Liver (tissue), 9 donors: ENCODE data around the gene FAM120B. TPM values are rescaled to one million over a fixed set of nuclear protein-coding genes. Genes with fewer than 3 reads are reported as not detected.

Experiments used
- DNase-seq: peaks from one replicate; pipeline ENCODE4 v3.0.0-alpha.2; 2017; ENCODE audit warnings: low spot score
- H3K27ac ChIP-seq, 2 donors: one replicate each; pipeline ENCODE4 v1.7.0; 2013; ENCODE audit warnings: inconsistent platforms in 2 of 2, low read length in 2 of 2, control low read depth in 1 of 2, low read depth in 1 of 2, mild to moderate bottlenecking in 1 of 2
- H3K27me3 ChIP-seq, 4 donors: one replicate each; pipeline versions ENCODE4 v1.6.1 to v1.7.0; 2013; ENCODE audit warnings: low read length in 3 of 4, inconsistent platforms in 1 of 4, mild to moderate bottlenecking in 1 of 4, moderate library complexity in 1 of 4; ENCODE audit not compliant: control insufficient read depth in 4 of 4, insufficient read depth in 4 of 4
- H3K36me3 ChIP-seq, 4 donors: one replicate each; pipeline versions ENCODE4 v1.6.1 to v1.7.0; 2013; ENCODE audit warnings: low read length in 3 of 4, mild to moderate bottlenecking in 3 of 4, low read depth in 1 of 4, moderate library complexity in 1 of 4; ENCODE audit not compliant: control insufficient read depth in 4 of 4, insufficient read depth in 3 of 4
- H3K4me1 ChIP-seq, 4 donors: one replicate each; pipeline versions ENCODE4 v1.6.1 to v1.7.0; 2013; ENCODE audit warnings: low read length in 3 of 4, mild to moderate bottlenecking in 3 of 4, moderate library complexity in 1 of 4; ENCODE audit not compliant: control insufficient read depth in 4 of 4, insufficient read depth in 4 of 4
- H3K4me3 ChIP-seq, 3 donors: one replicate each; pipeline versions ENCODE4 v1.6.1 to v1.7.0; 2013; ENCODE audit warnings: low read length in 3 of 3, control low read depth in 1 of 3, low read depth in 1 of 3, mild to moderate bottlenecking in 1 of 3
- H3K9ac ChIP-seq, 2 donors: one replicate each; pipeline ENCODE4 v1.7.0; 2013; ENCODE audit warnings: low read length in 2 of 2, mild to moderate bottlenecking in 2 of 2, moderate library complexity in 2 of 2, control low read depth in 1 of 2, low read depth in 1 of 2
- H3K9me3 ChIP-seq, 4 donors: one replicate each; pipeline versions ENCODE4 v1.6.1 to v1.7.0; 2013; ENCODE audit warnings: low read length in 3 of 4; ENCODE audit not compliant: control insufficient read depth in 4 of 4
- EGR1 ChIP-seq, 2 donors: IDR thresholded peaks; 2 replicates each; pipeline ENCODE4 v1.6.1; 2016 to 2018; ENCODE audit warnings: antibody characterized with exemption in 2 of 2, low read depth in 2 of 2
- FOXA1 ChIP-seq: IDR thresholded peaks from 2 replicates; pipeline ENCODE4 v1.6.1; 2016; ENCODE audit warnings: antibody characterized with exemption
- FOXA2 ChIP-seq: IDR thresholded peaks from 2 replicates; pipeline ENCODE4 v1.6.1; 2016; ENCODE audit warnings: antibody characterized with exemption
- GABPA ChIP-seq, 2 donors: IDR thresholded peaks in 1 of 2; conservative IDR thresholded peaks in 1 of 2; 2 replicates each; pipeline ENCODE4 v1.6.1; 2016; ENCODE audit warnings: antibody characterized with exemption in 2 of 2, mild to moderate bottlenecking in 1 of 2, moderate library complexity in 1 of 2
- HNF4A ChIP-seq, 2 donors: conservative IDR thresholded peaks; 2 replicates each; pipeline ENCODE4 v1.6.1; 2016; ENCODE audit warnings: antibody characterized with exemption in 2 of 2, mild to moderate bottlenecking in 2 of 2
- HNF4G ChIP-seq: IDR thresholded peaks from 2 replicates; pipeline ENCODE4 v1.6.1; 2016; ENCODE audit warnings: antibody characterized with exemption
- JUND ChIP-seq, 2 donors: IDR thresholded peaks; 2 replicates each; pipeline ENCODE4 v1.6.1; 2016; ENCODE audit warnings: antibody characterized with exemption in 2 of 2
- NR2F2 ChIP-seq: IDR thresholded peaks from 2 replicates; pipeline ENCODE4 v1.6.1; 2016; ENCODE audit warnings: antibody characterized with exemption
- RAD21 ChIP-seq, 2 donors: IDR thresholded peaks; 2 replicates each; pipeline ENCODE4 v1.6.1; 2016; ENCODE audit warnings: antibody characterized with exemption in 2 of 2, mild to moderate bottlenecking in 2 of 2
- RXRA ChIP-seq, 2 donors: IDR thresholded peaks; 2 replicates each; pipeline ENCODE4 v1.6.1; 2017 to 2018; ENCODE audit warnings: antibody characterized with exemption in 2 of 2, mild to moderate bottlenecking in 1 of 2
- SP1 ChIP-seq: IDR thresholded peaks from 2 replicates; pipeline ENCODE4 v1.6.1; 2018; ENCODE audit warnings: antibody characterized with exemption, mild to moderate bottlenecking
- TAF1 ChIP-seq: conservative IDR thresholded peaks from 2 replicates; pipeline ENCODE4 v1.6.1; 2016; ENCODE audit warnings: antibody characterized with exemption, mild to moderate bottlenecking
- YY1 ChIP-seq: IDR thresholded peaks from 2 replicates; pipeline ENCODE4 v1.6.1; 2016; ENCODE audit warnings: antibody characterized with exemption, mild to moderate bottlenecking
- ZBTB33 ChIP-seq: IDR thresholded peaks from 2 replicates; pipeline ENCODE4 v1.6.1; 2016; ENCODE audit warnings: antibody characterized with exemption
- WGBS: extraction: QIAGEN DNeasy Blood & Tissue Kit; methylation state at CpG from one replicate; pipeline ENCODE4 v1.1.7; 2013; 5-methylcytosine and 5-hydroxymethylcytosine counted together
- polyA plus RNA-seq, 2 donors: library from polyadenylated mRNA; stranded (reverse) in 1 of 2; unstranded in 1 of 2; fragments of 200-250 nt in 1 of 2; fragments of >200 nt in 1 of 2; fragmentation: Nextera tagmentation in 1 of 2; extraction: Ambion mirVana in 1 of 2; gene quantifications; one replicate each; pipeline versions ENCODE4 v1.2.1 to v1.2.3, GENCODE V29; 2013 to 2015
- total RNA-seq, 2 donors: library from RNA; depleted of rRNA; stranded (reverse); fragments of >200 nt; gene quantifications; one replicate each; pipeline ENCODE4 v1.2.3, GENCODE V29; 2014
- TF ChIP-seq, protein P1 (sequence below): IDR thresholded peaks from 2 replicates; pipeline ENCODE4 v1.6.1; 2016; ENCODE audit warnings: antibody characterized with exemption
- TF ChIP-seq, protein P2 (sequence below): fragments of 150-350 bp; IDR thresholded peaks from 2 replicates; pipeline ENCODE4 v1.5.1; 2017; ENCODE audit warnings: improper control_type of control experiment, low read depth, low read length; ENCODE audit not compliant: missing input control
- TF ChIP-seq, protein P3 (sequence below): IDR thresholded peaks from 2 replicates; pipeline ENCODE4 v1.6.1; 2016; ENCODE audit warnings: antibody characterized with exemption, mild to moderate bottlenecking
- TF ChIP-seq, protein P4 (sequence below): IDR thresholded peaks from 2 replicates; pipeline ENCODE4 v1.6.1; 2016; ENCODE audit warnings: antibody characterized with exemption
- donor health status: healthy.
- donor health status: healthy.
- donor health status: healthy.
- donor health status: healthy.
- donor health status: healthy.

Gene FAM120B
- total and polyA plus RNA-seq, 4 donors, result 6.0 to 11.1 (median 9.1) TPM

- TF ChIP-seq, protein P1, sequence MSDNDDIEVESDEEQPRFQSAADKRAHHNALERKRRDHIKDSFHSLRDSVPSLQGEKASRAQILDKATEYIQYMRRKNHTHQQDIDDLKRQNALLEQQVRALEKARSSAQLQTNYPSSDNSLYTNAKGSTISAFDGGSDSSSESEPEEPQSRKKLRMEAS, result no peak
- TF ChIP-seq JUND (IDR thresholded peaks at IDR 0.05) (no peak), YY1 (no peak), HNF4G (no peak)
These were observed 148.1 kb downstream of the FAM120B start (continued) for GRCh38 chr6:170454512-170455285.

DNA sequence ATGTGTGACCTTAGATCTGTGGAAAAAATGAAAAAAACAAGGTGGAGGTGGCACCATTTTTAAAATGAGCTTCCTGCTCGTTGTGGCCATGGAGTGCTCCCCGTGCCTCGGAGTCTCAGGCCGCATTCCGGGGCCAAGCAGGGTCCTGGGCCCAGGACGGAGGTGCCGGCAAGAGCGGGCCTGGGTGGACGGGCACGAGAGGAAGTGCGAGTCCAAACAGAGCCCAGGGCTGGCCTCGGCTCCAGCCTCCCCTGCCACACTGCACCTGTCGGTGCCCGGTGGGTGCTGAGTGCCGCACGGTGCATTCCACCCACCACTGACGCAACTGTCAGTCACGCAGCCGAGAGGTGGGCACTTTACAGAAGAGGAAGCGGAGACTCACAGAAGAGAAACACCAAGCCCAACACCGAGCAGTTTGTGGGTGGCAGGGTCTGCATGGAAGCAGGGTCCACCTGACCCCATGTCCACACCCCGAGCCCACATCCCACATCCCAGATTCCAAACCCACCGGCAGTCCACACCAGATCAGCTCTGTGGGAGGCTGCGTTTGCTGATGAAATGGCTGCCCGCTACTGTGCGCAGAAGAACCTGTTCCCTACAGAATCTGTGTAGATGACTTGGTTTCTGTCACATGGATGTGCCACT, 148.9 kb downstream of the FAM120B start:
- H3K4me3 ChIP-seq, result no peak overlapping the region
- no peaks in the 10 kb centered on the region for H3K36me3 ChIP-seq
- no peak for TF ChIP-seq TAF1
- TF ChIP-seq RAD21 (IDR thresholded peaks at IDR 0.05), result no peak
- no peaks in the 10 kb centered on the region for H3K27me3 ChIP-seq
- WGBS, result 91% methylated on average over 26 of the region's 26 CpGs
- no peaks in the 10 kb centered on the region for H3K4me1 ChIP-seq
- no peak overlapping the region for H3K9ac ChIP-seq
- H3K27ac ChIP-seq, result no peak overlapping the region
- no peaks in the 10 kb centered on the region for H3K9me3 ChIP-seq
- no peak for DNase-seq

DNA sequence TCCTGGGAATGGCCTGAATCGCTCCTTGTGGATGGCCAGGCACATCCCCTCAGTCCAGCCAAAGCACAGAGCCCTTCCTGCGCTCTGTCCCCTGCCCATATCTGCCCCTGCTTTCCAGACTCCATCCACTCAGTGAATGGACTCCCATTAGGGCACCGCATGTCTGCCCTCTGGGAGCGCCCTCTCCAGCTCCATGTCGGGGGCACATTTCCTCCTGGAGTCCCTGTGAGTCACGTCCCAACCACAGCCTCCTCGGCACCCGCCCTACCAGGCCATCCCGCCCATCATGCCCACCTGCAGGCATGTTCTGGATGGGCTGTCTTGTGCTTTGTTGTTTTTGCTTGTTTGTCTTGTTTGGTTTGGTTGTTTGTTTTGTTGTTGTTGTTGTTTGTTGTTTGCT, 149.8 kb downstream of the FAM120B start:
- Histone ChIP-seq H3K4me3 (no peak overlapping the region), H3K36me3 (no peaks in the 10 kb centered on the region), H3K27ac (no peak overlapping the region), H3K9me3 (no peaks in the 10 kb centered on the region), H3K27me3 (no peaks in the 10 kb centered on the region), H3K9ac (no peak overlapping the region), H3K4me1 (no peaks in the 10 kb centered on the region)
- 82% methylated on average over 9 of the region's 9 CpGs for WGBS
- DNase-seq, result no peak
- TF ChIP-seq, protein P2, sequence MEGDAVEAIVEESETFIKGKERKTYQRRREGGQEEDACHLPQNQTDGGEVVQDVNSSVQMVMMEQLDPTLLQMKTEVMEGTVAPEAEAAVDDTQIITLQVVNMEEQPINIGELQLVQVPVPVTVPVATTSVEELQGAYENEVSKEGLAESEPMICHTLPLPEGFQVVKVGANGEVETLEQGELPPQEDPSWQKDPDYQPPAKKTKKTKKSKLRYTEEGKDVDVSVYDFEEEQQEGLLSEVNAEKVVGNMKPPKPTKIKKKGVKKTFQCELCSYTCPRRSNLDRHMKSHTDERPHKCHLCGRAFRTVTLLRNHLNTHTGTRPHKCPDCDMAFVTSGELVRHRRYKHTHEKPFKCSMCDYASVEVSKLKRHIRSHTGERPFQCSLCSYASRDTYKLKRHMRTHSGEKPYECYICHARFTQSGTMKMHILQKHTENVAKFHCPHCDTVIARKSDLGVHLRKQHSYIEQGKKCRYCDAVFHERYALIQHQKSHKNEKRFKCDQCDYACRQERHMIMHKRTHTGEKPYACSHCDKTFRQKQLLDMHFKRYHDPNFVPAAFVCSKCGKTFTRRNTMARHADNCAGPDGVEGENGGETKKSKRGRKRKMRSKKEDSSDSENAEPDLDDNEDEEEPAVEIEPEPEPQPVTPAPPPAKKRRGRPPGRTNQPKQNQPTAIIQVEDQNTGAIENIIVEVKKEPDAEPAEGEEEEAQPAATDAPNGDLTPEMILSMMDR, result no peak
- TF ChIP-seq EGR1 (IDR thresholded peaks at IDR 0.05; ENCODE audit: low read depth in 2 of 2) (no peak), TAF1 (no peak), ZBTB33 (no peak), SP1 (no peak), JUND (IDR thresholded peaks at IDR 0.05) (no peak), HNF4G (no peak), GABPA (IDR thresholded peaks at IDR 0.05 in 1 of 2, conservative IDR thresholded peaks at IDR 0.05 in 1 of 2) (no peak), RXRA (IDR thresholded peaks at IDR 0.05) (no peak), HNF4A (conservative IDR thresholded peaks at IDR 0.05) (no peak), RAD21 (IDR thresholded peaks at IDR 0.05) (no peak), FOXA2 (no peak), YY1 (no peak), FOXA1 (no peak), NR2F2 (no peak)
- TF ChIP-seq, protein P3, sequence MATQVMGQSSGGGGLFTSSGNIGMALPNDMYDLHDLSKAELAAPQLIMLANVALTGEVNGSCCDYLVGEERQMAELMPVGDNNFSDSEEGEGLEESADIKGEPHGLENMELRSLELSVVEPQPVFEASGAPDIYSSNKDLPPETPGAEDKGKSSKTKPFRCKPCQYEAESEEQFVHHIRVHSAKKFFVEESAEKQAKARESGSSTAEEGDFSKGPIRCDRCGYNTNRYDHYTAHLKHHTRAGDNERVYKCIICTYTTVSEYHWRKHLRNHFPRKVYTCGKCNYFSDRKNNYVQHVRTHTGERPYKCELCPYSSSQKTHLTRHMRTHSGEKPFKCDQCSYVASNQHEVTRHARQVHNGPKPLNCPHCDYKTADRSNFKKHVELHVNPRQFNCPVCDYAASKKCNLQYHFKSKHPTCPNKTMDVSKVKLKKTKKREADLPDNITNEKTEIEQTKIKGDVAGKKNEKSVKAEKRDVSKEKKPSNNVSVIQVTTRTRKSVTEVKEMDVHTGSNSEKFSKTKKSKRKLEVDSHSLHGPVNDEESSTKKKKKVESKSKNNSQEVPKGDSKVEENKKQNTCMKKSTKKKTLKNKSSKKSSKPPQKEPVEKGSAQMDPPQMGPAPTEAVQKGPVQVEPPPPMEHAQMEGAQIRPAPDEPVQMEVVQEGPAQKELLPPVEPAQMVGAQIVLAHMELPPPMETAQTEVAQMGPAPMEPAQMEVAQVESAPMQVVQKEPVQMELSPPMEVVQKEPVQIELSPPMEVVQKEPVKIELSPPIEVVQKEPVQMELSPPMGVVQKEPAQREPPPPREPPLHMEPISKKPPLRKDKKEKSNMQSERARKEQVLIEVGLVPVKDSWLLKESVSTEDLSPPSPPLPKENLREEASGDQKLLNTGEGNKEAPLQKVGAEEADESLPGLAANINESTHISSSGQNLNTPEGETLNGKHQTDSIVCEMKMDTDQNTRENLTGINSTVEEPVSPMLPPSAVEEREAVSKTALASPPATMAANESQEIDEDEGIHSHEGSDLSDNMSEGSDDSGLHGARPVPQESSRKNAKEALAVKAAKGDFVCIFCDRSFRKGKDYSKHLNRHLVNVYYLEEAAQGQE, result no peak
- TF ChIP-seq, protein P1, result no peak
- TF ChIP-seq, protein P4, sequence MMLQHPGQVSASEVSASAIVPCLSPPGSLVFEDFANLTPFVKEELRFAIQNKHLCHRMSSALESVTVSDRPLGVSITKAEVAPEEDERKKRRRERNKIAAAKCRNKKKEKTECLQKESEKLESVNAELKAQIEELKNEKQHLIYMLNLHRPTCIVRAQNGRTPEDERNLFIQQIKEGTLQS, result no peak
